Amniotic stem cell (primary cell): ENCODE data around the gene MYOCD.

Experiments used
- DNase-seq: peaks from one replicate; lab custom pipeline; 2025; lab: John Stamatoyannopoulos, UW

Gene MYOCD

DNA sequence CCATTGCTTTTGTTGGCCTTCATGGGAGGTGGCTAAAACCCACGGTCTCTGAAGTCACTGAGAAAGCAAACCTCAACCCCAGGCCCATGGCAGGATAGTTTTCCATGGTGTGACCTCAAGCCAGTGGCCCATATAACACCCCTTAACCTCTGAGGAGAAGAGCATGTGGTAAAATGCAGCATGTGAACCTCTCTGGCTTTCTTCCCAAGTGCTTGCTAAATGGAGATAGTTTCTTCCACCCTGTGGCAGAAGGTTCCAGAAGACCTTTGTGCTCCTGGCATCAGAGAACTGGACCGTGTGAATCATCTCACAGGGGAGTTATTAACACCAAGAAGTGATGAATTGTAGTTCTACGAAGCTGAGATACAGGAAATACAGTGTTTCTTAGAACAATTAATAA lies 47.3 kb downstream of the MYOCD start:
- no peak for DNase-seq

DNA sequence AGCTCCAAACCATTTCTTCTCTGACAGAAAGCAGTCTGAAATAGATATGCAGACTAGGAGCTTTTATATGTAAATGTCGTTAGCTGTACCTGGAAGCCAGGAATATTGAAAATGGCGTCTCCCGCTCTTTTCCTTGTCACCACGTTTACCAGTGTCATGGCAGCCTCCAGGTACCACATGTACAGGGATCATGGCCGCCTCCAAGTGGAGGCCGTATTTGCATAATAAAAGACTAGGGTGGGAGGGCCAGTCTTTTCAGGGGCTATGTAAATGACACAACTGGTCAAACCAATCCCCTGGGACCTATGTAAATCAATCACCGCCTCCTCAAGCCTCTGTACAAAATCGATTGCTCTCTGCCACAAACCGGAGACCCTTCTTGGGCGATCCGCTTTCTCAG lies 54.3 kb downstream of the MYOCD start:
- no peak for DNase-seq

DNA sequence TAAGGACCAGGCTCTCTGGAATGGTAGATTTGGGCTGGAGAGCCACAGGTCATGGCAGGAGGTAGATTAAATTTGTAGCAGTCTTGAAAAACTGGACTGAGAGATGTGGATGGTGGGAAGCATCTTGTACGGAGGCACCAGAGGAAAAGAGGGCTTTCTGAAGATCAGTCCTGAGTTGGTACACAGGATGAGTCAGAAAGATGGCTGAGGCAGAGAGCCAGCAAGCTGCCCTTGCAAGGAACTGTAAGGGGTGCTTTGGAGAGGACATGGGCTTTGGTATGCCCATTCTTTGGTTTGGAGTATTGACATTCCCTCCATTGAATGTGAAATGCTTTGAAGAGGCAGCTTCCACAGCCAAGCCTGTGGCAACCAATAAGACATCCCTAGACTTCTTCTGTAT lies 55.9 kb downstream of the MYOCD start:
- no peak for DNase-seq

DNA sequence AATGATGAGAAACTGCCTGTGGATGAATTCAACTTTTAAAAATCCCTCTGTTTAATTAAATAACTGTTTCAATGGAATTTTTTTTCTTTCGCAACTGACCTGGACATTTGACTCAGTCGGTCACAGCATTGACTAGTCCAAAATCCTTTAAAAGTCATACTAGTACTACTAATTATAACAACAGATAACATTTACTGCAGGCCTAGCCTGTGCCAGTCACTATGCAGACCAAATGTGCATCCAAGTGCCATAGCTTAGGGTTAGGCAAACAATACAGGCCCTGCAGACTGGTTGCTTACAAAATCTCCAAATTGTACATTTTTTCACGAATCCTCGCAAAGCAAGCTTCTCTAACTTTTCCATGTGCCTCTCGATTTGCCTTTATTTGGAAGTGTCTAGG lies 56.6 kb downstream of the MYOCD start:
- no peak for DNase-seq

DNA sequence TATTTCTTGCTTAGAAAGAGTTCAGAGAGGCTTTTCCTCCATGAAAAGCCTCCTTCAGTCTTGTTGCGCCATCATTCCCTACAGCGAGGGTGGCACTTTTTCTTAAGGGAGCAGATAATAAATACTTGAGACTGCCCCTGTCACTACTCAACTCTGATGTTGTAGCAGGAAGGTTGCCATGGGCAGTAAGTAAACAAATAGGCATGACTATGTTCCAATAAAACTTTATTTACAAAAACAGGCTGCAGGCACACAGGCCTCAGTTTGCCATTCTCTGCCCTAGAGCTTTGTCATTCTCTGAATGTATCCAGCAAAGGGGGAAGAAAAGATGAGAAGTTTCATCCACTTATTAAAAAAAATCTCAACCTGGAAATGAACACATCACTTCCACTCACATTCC lies 60.4 kb downstream of the MYOCD start:
- no peak for DNase-seq

DNA sequence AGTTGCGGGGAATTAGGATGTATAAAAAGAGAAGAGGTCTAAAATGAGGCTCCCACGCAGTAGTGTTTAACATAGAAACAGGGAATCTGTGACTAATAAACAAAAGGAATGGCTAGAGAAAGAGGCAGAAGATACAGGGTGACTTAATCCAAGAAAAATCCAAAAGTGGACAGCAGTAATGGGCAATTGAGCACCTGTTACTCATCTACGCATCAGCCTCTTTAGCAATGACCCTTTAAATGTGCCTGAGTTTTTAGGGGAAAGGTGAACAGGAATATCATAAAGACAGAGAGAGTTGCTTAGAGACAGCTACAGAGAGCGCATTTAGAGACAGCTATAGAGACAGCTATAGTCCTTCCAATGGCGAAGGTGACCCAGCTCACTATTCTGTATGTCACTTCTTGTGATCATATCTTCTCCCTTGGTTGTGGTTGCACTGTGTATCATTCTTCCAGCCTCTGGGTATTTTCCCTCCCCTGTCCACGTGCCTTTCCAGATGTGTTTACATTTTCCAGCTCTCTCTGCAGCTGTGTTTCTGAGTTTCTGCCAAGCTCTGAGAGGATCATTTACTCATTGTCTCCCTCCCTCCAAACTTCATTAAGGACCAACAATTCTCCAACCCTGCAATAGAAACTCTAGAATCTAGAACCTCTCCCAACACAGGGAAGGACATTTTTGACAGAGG lies 61.5 kb downstream of the MYOCD start:
- DNase-seq, result no peak

DNA sequence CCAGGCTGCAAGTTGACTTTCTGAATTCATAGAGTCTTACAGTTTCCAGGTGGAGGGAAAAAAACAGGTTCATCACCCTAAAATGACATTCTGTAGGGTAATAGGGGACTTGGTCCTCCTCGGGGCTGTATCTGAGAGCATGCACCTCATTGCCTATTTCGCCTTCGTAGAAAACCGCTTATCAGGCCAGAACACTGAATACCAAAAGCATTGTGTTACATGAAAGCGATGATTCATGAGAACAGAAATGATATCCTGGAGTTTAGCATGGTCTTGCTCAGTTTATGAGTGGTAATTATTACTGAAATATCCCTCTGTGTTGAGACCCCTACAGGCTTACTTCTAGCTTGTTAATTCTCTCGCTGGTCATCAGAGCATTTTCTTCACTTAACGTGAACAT lies 62.2 kb downstream of the MYOCD start:
- DNase-seq, result no peak

DNA sequence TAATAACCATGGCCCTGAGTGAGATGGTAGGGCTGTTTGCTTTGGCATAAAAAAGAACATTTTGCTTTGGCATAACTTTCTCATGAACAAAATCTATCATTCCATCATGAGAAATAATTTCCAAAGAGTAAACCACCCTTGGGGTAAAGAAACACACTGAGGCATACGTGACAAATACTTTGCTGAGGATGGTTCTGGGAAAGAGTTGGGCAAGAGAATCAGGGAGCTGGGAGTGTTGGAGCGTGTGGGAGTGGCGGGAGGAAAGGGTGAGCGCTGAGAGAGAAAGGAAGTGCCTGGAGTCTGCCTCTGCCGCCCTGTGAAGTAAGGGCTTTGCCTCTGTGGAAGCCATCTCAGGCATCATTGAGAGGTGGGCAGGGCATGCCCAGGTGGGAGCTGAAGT lies 63.4 kb downstream of the MYOCD start:
- no peak for DNase-seq

DNA sequence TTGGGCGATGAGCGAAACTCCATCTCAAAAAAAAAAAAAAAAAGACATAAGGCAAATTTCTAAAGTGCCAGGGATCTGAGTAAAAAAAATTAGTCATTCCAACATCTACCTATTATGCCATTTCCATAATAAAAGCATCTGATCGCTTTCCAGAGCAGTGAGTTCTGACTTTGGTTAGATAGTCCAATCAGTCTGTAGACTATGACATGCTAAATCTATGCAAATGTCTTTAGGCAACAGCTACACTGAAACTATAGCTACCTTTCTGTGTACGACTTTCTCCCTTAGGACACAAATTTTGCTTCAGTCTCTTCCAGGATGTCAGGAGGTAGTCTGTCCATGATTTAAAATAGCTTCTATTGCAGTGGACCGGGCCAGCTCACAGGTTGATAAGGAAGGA lies 64.7 kb downstream of the MYOCD start:
- no peak for DNase-seq

DNA sequence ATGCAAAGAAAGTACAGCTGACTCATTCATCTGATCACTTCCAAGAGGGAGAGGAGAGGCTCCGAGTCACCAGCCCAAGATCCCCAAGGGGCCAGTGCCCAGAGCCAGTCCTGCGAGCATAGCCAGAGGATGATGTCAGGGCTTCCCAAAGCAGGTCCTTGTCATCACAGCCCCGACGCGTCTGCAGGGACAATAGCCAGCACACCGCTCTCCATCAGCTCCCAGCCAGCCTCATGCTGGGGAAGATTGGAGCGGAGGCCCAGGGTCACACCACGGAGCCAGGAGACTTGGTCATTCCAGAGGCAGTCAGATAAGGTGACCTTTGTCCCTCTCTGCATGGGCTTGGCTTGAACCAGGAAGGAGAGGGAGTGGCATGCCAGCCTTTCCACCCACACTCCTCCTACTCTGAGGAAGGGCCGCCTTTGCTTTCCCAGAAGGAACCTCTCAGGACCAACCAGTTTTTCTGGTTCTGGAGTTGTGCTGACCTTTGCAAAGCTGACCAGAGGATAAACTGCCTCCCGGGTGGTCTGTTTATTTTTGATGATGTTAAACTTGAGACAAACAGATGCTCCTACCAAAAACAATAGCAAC lies 65.3 kb downstream of the MYOCD start:
- DNase-seq, result peak; percentile 58

DNA sequence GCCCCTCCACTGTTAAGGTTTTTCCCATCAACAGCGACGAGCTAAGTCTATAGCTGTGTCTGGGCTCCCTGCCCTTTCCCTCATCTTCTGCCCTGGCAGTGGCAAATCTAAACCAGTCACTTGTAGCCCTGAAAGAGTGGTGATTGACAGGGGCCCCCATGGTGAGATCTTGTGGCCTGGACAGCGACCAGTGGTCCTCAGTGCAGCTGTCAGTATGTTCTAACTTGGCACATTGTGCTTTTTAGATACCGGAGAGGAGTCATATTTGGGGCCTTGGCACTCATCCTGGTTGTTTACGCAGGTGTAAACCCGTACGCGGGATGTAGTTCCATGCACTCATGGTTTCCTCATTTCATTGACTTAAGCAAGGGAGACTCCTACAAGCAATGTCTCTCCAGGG lies 66.1 kb downstream of the MYOCD start:
- no peak for DNase-seq

DNA sequence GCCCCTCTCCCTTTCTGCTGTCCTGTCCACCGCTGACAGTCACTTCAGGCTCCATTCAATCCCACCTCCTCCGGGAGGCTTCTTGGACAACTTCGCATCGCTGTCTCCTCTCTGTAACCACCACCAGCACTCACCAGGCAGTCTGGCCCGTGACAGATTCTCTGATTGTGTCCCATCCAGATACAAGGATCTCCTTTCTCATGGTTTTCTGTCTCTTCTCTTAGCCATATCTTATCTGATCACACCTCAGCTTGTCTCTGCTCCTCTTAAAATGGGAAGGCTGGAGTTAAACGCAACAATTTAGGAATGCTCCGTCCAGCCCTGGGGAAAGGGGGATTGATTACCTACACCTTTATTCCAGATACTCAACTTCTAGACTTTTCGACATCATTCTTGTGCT lies 66.7 kb downstream of the MYOCD start:
- no peak for DNase-seq

DNA sequence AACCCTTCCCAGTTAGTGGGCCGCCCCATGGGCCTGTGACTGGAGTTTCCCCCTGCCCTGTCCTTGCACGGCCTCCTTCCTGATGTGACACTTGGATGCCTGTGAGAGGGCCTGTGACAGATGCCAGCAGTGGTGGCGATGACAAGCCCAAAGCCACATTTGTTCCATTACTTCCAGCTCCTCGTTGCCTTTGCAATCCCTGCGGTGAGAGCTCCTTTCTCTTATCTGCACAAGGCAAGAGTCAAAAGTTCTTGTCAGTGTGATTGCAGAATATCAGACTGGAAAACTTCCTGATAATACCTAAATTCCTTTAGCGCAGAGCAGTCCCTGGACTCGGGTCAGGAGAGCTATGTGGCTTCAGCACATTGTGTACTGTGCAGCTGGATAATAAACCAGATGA lies 69.2 kb downstream of the MYOCD start:
- DNase-seq, result no peak

DNA sequence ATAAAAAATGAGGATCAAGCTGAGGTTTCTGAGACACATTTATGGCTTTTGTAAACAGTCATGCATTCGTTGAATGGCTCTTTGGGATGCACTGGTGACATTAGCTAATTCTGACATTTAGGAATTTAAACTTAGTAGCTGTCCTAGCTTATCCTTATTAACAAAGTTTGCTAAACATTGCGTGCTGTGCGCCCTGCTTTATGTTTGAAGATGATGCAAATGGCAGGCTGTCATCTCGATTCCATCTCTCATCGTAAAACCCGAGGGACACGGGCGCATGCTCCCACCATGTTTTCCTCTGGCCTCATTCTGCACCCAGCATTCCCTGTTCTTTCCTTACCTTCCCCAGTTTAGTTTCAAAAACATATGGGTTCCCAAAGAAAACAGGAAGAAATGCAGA lies 69.8 kb downstream of the MYOCD start:
- DNase-seq, result no peak

DNA sequence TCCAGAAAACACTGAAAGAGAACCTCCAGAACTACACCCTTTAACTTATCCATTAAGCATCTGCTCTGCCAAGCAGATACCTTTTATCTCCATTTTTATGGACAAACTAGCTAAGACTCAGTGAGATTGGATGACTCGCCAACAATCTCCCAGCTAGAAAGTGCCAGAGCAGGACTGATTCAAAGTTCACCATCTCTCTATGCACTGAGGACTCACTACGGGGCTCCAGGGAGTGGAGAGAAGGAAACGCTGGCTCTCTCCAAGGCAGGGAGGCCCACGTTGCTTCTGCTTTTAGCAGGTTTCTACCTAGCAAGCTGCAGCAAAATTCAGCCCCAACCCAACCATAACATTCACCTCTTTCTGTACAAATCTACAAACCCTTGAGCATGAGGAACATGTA lies 70.8 kb downstream of the MYOCD start:
- no peak for DNase-seq

DNA sequence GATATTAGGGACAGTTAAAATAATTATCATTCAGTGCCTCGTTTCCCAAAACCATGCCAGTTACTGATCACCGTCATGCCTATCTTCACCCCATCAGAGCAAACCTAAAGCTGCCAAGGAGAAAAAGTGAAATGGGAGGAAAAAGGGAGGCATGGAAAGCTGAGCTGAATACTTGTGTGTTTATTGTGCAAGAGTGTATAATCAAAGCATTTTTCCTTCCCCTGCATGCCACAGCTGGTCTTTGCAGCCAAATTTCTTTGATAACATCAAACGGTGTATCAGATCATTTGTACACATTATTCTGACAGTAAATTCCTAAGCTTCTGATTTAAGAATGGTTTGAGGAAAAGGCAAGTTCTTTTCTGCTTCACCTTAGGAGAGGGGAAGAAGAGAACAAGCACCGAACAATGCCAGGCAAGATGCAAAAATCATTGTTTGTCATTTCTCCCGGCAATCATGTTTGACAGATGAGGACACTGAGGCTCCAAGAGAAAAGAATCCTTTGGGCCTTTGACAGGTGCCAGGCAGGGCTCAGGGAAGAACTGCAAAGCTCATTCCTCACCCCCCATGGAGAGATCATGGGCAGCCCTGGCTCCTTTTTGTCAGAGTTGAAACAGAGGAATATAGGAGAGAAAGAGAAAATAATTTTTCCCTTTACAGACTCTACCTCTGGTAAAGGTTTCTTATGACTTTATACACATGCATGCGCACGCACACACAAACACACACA lies 72.2 kb downstream of the MYOCD start:
- DNase-seq, result no peak

DNA sequence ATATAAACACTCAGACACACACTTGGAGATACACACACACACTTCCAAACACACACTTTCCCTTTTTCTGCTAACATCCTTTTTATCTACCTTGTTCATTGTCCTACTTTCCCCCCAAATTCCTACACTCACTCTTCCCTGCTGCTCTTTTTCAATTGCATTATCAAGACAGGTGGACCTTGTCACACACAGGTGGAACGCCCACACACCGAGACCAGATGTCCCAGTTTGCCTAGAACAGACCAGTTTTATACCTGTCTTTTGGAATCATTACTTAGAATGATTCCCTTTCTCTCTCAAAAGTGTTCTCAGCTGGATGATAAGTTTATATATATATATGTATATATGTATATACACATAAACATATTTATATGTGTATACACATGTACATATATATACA lies 72.9 kb downstream of the MYOCD start:
- DNase-seq, result no peak

DNA sequence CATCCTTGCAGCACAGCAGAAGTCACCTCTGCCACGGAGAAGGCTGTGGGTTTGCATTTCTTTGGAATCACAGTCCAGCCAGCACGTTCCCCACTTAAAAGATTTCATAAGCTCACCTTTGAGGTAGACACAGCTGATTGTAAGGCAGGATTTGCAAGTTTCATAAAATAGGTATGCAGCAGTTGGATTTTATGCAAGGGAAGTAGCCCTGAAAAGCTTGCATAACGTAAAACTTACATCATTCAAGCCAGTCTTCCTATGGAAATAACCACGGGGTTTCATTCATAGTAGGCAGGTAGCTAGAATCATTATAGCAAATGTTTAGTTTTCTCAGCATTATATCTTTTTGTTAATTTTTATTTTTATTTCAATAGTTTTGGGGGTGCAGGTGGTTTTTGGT lies 73.8 kb downstream of the MYOCD start:
- no peak for DNase-seq

DNA sequence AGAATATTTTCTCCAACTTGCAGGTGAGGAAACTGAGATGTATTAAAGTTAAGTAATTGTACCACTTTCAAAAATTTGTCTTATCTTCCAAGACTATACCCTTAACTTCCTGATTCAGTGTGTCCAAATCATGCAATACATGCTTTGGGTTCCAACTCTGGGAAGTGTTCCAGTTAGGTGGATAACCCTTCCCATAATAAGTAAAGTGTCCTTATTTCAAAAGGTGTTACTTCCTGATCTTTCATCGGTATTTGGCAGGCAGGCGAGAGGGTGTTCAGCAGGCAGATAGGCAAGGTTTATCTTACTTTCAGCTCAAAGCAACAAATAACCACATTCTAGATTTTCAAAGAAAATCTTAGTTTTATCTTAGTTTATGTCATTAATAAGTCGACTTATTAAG lies 77.4 kb downstream of the MYOCD start:
- DNase-seq, result no peak

DNA sequence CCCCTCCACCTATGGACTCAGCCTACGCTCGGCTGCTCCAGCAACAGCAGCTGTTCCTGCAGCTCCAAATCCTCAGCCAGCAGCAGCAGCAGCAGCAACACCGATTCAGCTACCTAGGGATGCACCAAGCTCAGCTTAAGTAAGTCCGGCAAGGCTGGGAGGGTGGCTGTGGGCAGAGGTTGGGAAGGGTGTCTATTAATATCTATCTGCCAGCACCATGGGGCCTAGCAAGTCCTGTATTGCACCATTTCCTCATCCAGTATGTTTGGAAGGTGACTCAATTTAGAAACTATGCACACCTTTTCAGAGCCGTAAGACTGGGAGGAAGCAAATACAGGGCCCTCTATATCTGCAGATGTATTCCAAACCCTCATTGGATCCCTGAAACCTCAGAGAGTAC lies 78.6 kb downstream of the MYOCD start:
- DNase-seq, result no peak

DNA sequence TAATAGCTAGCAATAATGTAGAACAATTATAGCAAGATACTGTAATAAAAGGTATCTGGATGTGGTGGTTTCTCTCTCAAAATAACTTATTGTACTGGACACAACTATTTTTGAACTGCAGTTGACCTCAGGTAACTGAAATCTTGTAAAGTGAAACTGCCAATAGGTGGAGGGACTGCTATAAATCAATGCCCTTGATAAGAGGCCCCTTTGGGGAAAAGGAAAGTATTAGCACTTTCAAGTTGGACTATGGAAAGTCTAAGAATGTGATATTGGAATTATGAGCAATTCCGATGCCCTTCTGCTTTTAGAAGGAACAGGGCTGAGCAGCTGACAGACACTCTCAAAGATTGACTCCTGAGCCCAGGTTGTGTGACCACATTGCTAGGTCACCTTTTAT lies 79.1 kb downstream of the MYOCD start:
- DNase-seq, result no peak

DNA sequence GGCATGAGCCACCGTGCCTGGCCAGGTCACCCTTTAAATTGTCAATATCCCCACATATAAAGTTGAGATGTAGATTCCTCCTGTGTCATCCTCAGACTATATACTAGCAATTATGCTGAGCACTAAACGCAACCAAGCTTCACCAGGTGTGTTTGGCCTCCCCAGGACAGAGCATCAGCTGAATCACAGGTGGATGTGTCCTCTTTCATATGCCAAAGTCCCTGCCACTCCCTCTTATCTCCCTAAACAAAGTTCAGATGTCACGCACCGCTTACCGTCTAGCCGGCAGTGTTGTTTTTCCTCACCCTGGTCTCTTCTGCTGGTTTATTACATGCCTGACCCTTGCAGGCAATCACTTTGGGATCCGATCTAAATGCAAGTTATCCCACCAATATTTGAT lies 79.8 kb downstream of the MYOCD start:
- DNase-seq, result no peak

DNA sequence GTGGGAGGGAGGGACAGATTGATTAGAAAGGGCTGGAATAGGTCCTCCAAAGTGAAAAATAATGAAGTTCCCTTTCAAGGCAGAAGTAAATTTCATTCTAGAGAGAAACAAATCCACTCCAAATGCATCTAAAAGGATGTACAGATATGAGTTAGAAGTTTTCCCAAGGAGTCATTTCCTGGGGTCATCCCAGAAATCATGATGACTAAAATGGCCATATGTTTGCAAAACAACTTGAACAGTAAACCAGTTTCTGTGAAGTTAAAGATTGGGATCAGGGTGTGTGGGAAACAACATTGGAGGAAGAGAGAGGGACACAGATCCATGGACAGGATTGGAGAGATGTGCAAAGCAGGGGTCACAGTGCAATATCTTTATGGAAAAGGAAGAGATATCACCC lies 91.1 kb downstream of the MYOCD start:
- no peak for DNase-seq

DNA sequence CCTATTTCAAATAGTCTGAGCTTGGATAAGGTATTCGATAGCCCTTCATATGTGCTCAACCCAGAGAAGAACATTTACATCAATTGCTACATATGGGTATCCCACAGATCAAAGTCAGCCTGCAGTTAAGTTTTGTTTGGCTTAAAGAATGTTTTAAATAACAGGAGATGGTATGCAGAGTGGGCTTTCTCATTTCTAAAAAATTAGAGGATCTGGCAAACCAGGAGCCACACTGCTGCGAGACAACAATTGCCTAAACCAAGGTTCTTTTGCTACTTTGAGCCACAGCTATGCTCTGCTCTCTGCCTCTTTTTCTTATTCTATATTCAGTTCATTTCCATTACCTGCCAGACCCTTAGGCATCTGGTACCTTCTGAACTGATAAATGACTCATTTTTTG lies 93.4 kb downstream of the MYOCD start:
- DNase-seq, result no peak
